Activated CD4-positive, CD25-positive, alpha-beta regulatory T cell (primary cell): ENCODE measurements around the gene BLOC1S4.
"Not testable (repeated sequence)": the region's sequence is repeated elsewhere in the genome, so short reads cannot be mapped to it uniquely, and the experiment has no call there.

ENCODE experiments used
- DNase-seq, 4 experiments: peaks; one replicate each; lab custom pipeline; 2025; lab: John Stamatoyannopoulos, UW

The BLOC1S4 gene

DNA sequence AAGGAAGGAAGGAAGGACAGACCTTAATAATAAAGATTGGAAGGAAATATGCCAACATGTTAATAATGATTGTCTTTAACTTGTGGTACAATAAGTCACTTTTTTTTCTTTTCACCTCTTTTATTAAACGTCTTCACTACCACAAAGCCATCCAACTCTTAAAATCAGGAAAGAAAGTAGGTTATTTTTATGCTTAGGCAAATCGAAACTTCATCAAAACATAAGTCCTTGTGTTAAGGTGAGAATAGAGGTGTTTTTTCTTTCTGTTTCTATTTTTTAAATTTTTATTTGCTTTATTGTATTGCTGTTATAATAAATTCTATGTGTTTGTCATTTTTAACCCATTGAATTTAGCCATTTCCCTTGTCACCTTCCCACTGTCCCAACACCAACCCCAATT lies 26.5 kb downstream of the BLOC1S4 start:
- DNase-seq, result no peak

- no peak for DNase-seq
These were observed 27.0 kb downstream of the BLOC1S4 start for GRCh38 chr4:6742989-6743388.

GRCh38 chr4:6746721-6747293 lies 30.8 kb downstream of the BLOC1S4 start:
- DNase-seq, result no peak

DNA sequence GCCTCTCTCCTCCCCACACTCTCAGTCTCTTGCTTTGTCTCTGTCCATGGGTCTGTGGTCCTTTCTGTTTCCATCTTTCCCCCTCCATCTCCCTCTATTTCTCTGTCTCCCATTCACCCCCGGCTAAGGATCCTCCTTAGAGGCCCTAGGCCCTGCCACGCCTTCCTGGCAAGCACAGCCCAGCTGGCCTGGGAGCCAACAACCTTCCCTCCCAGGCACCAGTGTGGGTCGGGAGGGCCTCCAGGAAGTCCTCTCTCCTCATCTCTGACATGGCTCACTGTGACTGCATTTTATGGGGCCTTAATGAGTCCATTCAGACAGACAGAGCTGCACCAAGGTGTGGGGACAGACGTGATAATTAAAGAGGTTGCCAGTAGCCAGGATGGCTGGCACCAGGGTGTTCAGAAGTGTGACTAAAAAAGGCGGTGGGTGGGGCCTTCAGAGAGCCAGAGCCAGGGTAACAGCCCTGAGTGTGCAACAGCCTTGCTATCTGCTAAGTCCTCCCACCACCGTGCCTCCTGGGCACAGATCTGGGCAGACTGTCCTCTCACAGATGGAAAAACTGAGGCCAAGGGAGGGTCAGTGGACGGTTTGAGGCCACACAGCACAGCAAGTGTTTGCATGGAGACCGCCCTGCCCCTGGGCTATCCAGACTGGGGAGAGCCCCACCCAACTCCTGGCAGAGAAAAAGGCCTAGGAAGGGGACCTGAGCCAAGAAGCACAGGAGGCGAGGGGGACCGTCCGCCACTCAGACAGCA lies 31.5 kb downstream of the BLOC1S4 start:
- no peak for DNase-seq

GRCh38 chr4:6748286-6748685 lies 32.3 kb downstream of the BLOC1S4 start:
- no peak for DNase-seq

GRCh38 chr4:6749340-6750171 lies 33.6 kb downstream of the BLOC1S4 start:
- DNase-seq, result no peak

DNA sequence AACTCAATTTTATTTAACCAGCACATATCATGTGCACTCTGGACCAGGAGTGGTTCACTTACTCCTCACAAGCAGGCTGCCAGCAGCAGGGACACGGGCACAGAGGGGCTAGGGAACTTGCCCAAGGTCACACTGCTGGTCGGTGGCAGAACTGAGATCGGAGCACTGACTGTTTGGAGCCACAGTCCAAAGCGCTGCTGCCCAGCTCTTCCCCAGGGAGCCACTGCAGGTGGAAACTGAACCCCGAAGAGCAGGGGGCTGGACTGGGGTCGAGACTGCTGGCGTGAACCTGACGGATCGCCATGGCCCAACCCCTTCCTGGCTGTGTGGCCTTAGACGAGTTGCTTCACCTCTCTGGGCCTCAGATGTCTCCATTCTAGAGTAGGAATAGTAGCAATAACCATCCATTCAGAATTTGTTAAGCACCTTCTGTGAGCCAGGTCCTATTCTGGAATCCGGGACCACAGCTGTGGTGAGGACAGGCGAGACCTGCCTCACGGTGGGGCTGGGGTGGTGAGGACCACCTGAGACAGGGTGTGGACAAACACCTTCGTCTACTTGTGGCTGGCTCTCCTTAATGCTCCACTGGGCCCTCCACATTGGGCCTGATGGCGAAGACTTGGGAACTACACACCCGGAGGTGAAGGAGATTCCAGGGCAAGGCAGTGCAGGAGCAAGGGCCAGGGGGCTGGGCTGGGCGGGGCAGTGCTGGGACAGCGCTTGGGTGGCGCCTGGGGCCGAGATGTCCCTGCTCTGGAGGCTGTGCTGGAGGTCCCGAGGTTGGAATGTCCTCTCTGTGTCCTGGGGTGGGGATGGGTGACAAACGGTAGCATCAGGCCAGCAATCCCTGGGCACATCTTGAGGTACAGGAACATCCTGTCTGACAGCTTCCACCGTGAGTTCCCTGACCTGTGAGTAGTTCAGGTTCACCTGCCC lies 34.6 kb downstream of the BLOC1S4 start:
- DNase-seq, result no peak

GRCh38 chr4:6751611-6752485 lies 35.9 kb downstream of the BLOC1S4 start:
- no peak for DNase-seq

DNA sequence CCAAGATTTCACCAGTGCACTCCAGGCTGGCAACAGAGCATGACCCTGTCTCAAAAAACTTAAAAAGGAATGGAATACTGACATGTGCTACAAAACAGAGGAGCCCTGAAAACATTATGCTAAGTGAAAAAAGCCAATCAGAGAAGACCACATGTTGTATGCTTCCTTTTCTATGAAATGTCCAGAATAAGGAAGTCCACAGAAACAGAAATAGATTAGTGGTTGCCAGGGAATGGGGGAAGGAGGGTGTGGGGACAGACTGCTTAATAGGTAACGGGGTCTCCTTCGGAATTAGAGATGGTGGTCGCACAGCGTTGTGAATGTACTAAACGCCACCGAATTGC lies 36.5 kb downstream of the BLOC1S4 start:
- no peak for DNase-seq

DNA sequence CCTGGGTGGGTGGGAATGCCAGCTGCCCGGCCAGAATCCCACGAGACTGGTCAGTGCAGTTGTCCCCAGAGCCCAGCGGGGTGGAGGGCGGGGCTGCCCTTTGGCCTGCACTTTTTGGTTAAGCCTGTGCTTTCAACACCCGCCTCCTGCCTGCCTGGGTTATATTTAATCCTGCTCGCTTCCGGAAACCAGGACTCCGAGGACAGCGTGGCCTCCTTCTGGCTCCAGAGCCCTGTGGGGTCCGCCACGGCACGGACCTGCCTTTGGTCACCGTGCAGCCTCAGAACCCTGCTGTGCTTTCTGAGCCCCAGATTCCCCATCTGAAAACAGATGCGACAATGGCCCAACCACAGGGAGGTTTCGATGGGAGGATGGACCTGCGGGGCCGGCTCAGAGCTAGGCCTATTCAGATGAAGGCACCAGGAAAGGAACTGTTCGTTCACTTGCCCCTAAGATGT lies 37.2 kb downstream of the BLOC1S4 start:
- DNase-seq, result no peak

GRCh38 chr4:6753891-6754290 lies 37.9 kb downstream of the BLOC1S4 start:
- DNase-seq, result no peak

GRCh38 chr4:6754481-6755087 lies 38.6 kb downstream of the BLOC1S4 start:
- no peak for DNase-seq

- DNase-seq, result no peak
These were observed 39.2 kb downstream of the BLOC1S4 start for GRCh38 chr4:6755088-6755753.

DNA sequence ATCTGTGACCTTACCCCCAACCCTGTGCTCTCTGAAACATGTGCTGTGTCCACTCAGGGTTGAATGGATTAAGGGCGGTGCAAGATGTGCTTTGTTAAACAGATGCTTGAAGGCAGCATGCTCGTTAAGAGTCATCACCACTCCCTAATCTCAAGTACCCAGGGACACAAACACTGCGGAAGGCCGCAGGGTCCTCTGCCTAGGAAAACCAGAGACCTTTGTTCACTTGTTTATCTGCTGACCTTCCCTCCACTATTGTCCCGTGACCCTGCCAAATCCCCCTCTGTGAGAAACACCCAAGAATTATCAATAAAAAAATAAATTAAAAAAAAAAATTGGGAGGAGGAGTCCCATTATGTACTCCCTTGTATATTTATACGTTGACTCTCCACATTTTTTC lies 40.4 kb downstream of the BLOC1S4 start:
- DNase-seq, result not testable (repeated sequence)

GRCh38 chr4:6758728-6759127 lies 42.8 kb downstream of the BLOC1S4 start:
- no peak for DNase-seq

DNA sequence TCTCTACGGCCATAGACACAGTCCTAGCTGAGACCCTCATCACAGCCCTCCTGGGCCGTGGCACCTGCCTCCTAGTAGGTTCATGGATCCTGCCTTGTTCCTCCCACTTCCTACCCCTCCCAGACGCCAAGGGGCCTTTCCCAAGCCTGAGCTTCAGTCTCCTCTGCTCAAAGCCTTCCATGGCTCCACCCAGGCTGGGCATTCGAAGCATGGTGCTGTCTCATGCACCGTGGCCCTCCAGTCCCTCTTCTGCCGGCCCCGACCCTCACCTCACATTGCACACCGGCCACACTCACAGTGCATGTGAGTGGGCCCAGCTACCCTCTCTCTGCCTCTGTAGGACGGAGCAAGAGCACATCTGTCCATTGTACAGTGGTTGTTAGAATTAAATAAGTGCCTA lies 44.9 kb downstream of the BLOC1S4 start:
- DNase-seq, result no peak

GRCh38 chr4:6761649-6762615 lies 46.0 kb downstream of the BLOC1S4 start:
- DNase-seq, result no peak

- no peak for DNase-seq
These were observed 47.4 kb downstream of the BLOC1S4 start for GRCh38 chr4:6763330-6763851.
